ENCODE results near the gene FIBCD1. TPM values are rescaled to one million over a fixed set of nuclear protein-coding genes. Genes with fewer than 3 reads are reported as not detected.

FIBCD1 gene
- total RNA-seq, 1 donor from 2014 or later = 0.53 TPM

DNA sequence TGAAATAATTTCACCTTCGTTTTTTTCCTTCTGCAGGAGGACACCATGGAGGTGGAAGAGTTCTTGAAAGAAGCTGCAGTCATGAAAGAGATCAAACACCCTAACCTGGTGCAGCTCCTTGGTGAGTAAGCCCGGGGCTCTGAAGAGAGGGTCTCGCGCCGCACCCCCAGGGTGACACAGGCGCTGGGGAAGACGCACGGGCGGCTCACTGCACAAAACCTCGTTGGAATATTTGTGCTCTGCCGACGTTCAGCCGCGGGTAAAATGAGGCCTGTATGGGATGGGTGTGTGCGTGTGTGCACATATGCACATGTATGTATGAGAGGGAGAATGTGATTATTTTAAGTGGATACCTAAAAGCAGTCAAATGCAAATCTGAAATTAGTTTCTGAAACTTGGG, 67.0 kb downstream of the FIBCD1 start:
- no peak overlapping the region for H3K27ac Mint-ChIP-seq
- TF ChIP-seq, protein P1, sequence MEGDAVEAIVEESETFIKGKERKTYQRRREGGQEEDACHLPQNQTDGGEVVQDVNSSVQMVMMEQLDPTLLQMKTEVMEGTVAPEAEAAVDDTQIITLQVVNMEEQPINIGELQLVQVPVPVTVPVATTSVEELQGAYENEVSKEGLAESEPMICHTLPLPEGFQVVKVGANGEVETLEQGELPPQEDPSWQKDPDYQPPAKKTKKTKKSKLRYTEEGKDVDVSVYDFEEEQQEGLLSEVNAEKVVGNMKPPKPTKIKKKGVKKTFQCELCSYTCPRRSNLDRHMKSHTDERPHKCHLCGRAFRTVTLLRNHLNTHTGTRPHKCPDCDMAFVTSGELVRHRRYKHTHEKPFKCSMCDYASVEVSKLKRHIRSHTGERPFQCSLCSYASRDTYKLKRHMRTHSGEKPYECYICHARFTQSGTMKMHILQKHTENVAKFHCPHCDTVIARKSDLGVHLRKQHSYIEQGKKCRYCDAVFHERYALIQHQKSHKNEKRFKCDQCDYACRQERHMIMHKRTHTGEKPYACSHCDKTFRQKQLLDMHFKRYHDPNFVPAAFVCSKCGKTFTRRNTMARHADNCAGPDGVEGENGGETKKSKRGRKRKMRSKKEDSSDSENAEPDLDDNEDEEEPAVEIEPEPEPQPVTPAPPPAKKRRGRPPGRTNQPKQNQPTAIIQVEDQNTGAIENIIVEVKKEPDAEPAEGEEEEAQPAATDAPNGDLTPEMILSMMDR (conservative IDR thresholded peaks at IDR 0.05) = no peak
- peaks cover 26% of the 10 kb centered on the region for H3K36me3 Mint-ChIP-seq
- peaks cover 16% of the 10 kb centered on the region for H3K4me1 Mint-ChIP-seq (ENCODE audit: unreplicated experiment)
- DNase-seq (ENCODE audit: extremely low spot score, unreplicated experiment) = no peak
- no peaks in the 10 kb centered on the region for H3K9me3 Mint-ChIP-seq
- no peaks in the 10 kb centered on the region for H3K27me3 Mint-ChIP-seq
- no peak overlapping the region for H3K4me3 Mint-ChIP-seq

DNA sequence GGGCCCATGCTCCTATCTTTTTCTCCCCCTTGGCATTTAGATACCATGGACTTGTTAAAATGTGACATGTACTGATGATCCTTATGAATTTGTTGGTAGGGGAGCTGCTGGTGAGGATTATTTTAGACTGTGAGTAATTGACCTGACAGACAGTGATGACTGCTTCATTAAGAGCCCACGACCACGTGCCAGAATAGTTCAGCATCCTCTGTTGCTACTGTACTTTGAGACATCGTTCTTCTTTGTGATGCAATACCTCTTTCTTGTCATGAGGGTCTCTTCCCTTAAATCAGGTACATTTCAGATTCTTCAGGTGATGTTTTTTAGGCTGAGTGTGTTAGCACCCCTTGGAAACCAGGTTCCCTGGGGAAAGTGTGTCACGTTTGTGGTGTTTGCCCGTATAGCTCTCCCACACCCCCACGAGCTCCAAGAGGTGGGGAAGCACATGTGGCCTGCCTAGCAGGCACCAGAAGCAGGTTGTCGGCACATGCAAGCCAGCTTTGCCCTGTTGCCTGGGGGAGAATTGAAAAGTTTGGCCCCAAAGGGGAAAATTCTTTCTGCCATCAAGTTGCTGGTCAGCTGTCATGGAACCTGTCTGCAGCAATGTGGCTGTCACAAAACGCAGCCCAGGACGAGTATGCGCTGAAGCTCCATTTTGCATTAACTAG, 67.5 kb downstream of the FIBCD1 start:
- Mint-ChIP-seq H3K27ac (no peak overlapping the region), H3K4me1 (ENCODE audit: unreplicated experiment) (peaks cover 19% of the 10 kb centered on the region), H3K4me3 (no peak overlapping the region), H3K9me3 (no peaks in the 10 kb centered on the region), H3K36me3 (peaks cover 28% of the 10 kb centered on the region), H3K27me3 (no peaks in the 10 kb centered on the region)
- TF ChIP-seq, protein P1 (conservative IDR thresholded peaks at IDR 0.05) = no peak
- DNase-seq (ENCODE audit: extremely low spot score, unreplicated experiment) = no peak

DNA sequence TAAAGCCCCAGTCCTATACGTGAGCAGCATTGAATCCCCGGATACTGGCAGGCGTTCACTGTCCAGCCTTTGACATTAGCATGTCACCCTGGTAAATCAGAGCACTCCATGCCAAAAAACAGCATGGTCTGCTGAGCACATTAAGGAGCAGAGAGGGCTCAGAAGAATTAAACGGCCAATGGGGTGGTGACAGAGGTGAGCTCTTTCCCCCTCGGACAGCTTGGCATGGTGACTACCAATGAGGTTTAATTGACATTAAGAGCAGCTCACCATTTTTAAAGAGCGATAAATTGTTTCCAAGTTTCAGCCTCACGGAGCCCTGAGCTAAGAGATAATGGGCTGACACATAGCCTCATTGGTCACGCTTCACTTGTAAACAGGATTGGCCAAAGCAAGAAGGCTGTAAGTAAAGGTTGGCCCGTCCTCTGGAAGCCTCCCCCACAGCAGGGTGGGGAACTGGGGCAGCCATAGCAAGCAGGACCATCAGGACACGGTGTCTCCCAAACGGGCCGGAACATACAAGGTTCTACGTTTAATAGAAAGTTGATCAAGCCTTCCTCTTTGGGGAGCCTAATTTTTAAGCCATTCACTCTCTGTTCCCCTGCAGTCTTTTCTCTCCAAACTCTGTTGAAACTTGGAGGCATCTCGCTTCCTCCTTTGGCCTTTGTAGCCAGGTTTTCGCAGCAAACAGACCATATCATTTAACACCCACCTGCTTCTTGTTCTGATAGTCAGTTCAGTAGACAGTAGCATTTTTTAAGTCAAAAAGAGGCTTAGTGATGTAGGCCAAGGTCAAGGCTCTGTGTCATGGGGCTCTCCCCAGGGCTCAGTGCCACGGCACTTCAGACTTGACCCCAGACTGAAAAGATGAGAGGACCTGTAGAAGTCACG, 68.3 kb downstream of the FIBCD1 start:
- DNase-seq (ENCODE audit: extremely low spot score, unreplicated experiment) = no peak
- Mint-ChIP-seq H3K9me3 (no peaks in the 10 kb centered on the region), H3K27me3 (no peaks in the 10 kb centered on the region), H3K27ac (no peak overlapping the region), H3K4me1 (ENCODE audit: unreplicated experiment) (peaks cover 23% of the 10 kb centered on the region), H3K4me3 (no peak overlapping the region), H3K36me3 (peaks cover 32% of the 10 kb centered on the region)
- TF ChIP-seq, protein P1 (conservative IDR thresholded peaks at IDR 0.05) = no peak

- no peak for DNase-seq (ENCODE audit: extremely low spot score, unreplicated experiment)
- Mint-ChIP-seq H3K27ac (no peak overlapping the region), H3K4me3 (no peak overlapping the region), H3K9me3 (no peaks in the 10 kb centered on the region), H3K4me1 (ENCODE audit: unreplicated experiment) (peaks cover 23% of the 10 kb centered on the region), H3K36me3 (peaks cover 27% of the 10 kb centered on the region), H3K27me3 (no peaks in the 10 kb centered on the region)
- TF ChIP-seq, protein P1 (conservative IDR thresholded peaks at IDR 0.05) = no peak
Measured at GRCh38 chr9:130869250-130869649, 69.8 kb downstream of the FIBCD1 start.

DNA sequence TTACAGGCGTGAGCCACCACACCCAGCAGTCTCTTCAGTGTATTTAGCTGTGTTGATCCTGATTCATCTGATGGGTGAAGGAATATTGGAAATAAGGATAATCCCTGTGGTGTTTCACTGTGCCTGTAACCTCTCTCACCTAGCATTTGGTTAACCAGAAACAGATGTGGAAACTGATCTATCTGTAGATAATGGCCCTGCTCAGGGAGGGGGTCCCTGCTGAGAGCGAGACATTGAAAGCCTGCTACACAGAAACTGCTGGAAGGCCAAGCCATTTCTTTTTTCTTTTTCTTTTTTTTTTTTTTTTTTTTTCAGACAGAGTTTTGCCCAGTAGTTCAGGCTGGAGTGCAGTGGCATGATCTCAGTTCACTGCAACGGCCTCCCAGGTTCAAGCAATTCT, 70.8 kb downstream of the FIBCD1 start:
- no peaks in the 10 kb centered on the region for H3K9me3 Mint-ChIP-seq
- no peak for DNase-seq (ENCODE audit: extremely low spot score, unreplicated experiment)
- no peaks in the 10 kb centered on the region for H3K27me3 Mint-ChIP-seq
- peaks cover 29% of the 10 kb centered on the region for H3K36me3 Mint-ChIP-seq
- peaks cover 30% of the 10 kb centered on the region for H3K4me1 Mint-ChIP-seq (ENCODE audit: unreplicated experiment)
- H3K4me3 Mint-ChIP-seq = no peak overlapping the region
- H3K27ac Mint-ChIP-seq = no peak overlapping the region
- TF ChIP-seq, protein P1 (conservative IDR thresholded peaks at IDR 0.05) = no peak
